Fibroblast of lung (primary cell): ENCODE results near the gene RPAIN.

Experiments
- CTCF ChIP-seq, 2 donors: IDR thresholded peaks in 1 of 2; conservative IDR thresholded peaks in 1 of 2; 1 replicate in 1 of 2; 2 replicates in 1 of 2; pipeline ENCODE4 v1.5.1; 2011 to 2012; ENCODE audit warnings: low read length in 2 of 2, control low read depth in 1 of 2, inconsistent platforms in 1 of 2, low read depth in 1 of 2, mild to moderate bottlenecking in 1 of 2
- EZH2 ChIP-seq: IDR thresholded peaks from 2 replicates; pipeline ENCODE4 v1.5.1; 2012; ENCODE audit warnings: low read length, control low read depth, mild to moderate bottlenecking; ENCODE audit errors: missing control alignments

- TF ChIP-seq CTCF (conservative IDR thresholded peaks at IDR 0.05 in 1 of 2, IDR thresholded peaks at IDR 0.05 in 1 of 2; ENCODE audit: low read depth in 1 of 2, low read length in 2 of 2) (no peak), EZH2 (no peak)
Measured at GRCh38 chr17:5416901-5417300, 3.1 kb upstream of the RPAIN start.
